Lung (tissue), 12 donors: ENCODE data around the gene POU6F1. TPM values are rescaled to one million over a fixed set of nuclear protein-coding genes. Genes with fewer than 3 reads are reported as not detected.

Experiments used
- ATAC-seq: fragments of 200-7000 bp; cut with Tn5 transposase; one replicate; pipeline ENCODE4 v1.9.1; 2020; ENCODE audit warnings: moderate number of reproducible peaks; ENCODE audit not compliant: insufficient read depth, low FRiP score
- DNase-seq, 3 donors: peaks; one replicate each; pipeline ENCODE4 v3.0.0-alpha.2; 2013 to 2017
- H3K27ac ChIP-seq, 2 donors: one replicate each; pipeline ENCODE4 v1.5.1; 2013; ENCODE audit warnings: mild to moderate bottlenecking in 2 of 2, moderate library complexity in 2 of 2, control low read depth in 1 of 2, inconsistent platforms in 1 of 2, low read depth in 1 of 2, low read length in 1 of 2
- H3K27me3 ChIP-seq, 3 donors: one replicate each; pipeline ENCODE4 v1.5.1; 2013; ENCODE audit warnings: low read length in 2 of 3; ENCODE audit not compliant: control insufficient read depth in 3 of 3, insufficient read depth in 3 of 3
- H3K36me3 ChIP-seq, 4 donors: one replicate each; pipeline ENCODE4 v1.5.1; 2013; ENCODE audit warnings: low read length in 4 of 4, mild to moderate bottlenecking in 1 of 4, moderate library complexity in 1 of 4; ENCODE audit not compliant: control insufficient read depth in 4 of 4, insufficient read depth in 4 of 4
- H3K4me1 ChIP-seq, 5 donors: one replicate each; pipeline ENCODE4 v1.5.1; 2013; ENCODE audit warnings: low read length in 5 of 5, mild to moderate bottlenecking in 2 of 5, moderate library complexity in 1 of 5; ENCODE audit not compliant: control insufficient read depth in 5 of 5, insufficient read depth in 5 of 5
- H3K4me3 ChIP-seq: one replicate; pipeline ENCODE4 v1.5.1; 2013; ENCODE audit warnings: mild to moderate bottlenecking, control low read depth, moderate library complexity
- H3K9ac ChIP-seq, 2 donors: one replicate each; pipeline ENCODE4 v1.5.1; 2013; ENCODE audit warnings: low read length in 2 of 2, control low read depth in 1 of 2; ENCODE audit not compliant: insufficient read depth in 1 of 2
- H3K9me3 ChIP-seq, 4 donors: one replicate each; pipeline ENCODE4 v1.5.1; 2013; ENCODE audit warnings: low read length in 3 of 4, mild to moderate bottlenecking in 1 of 4, moderate library complexity in 1 of 4; ENCODE audit not compliant: control insufficient read depth in 4 of 4, insufficient read depth in 3 of 4
- WGBS, 2 donors: extraction: QIAGEN DNeasy Blood & Tissue Kit; methylation state at CpG; one replicate each; pipeline ENCODE4 v1.1.7; 2013; 5-methylcytosine and 5-hydroxymethylcytosine counted together
- polyA plus RNA-seq, 2 donors: library from polyadenylated mRNA; stranded (reverse); fragments of 200-250 nt; gene quantifications; one replicate each; pipeline ENCODE4 v1.2.1, GENCODE V29; 2013
- total RNA-seq, 2 donors: library from RNA; depleted of rRNA in 1 of 2; stranded (reverse); fragments of >200 nt in 1 of 2; gene quantifications; one replicate each; pipeline ENCODE4 v1.2.1, GENCODE V29; 2014 to 2021
- TF ChIP-seq, protein P1 (sequence below): IDR thresholded peaks from 2 replicates; pipeline ENCODE4 v1.5.1; 2012; ENCODE audit warnings: mild to moderate bottlenecking; ENCODE audit errors: control extremely low read depth, extremely low read depth
- donor health status: control.
- donor health status: control.
- donor health status: Bipolar disorder and iron deficiency.
- donor health status: healthy.
- donor health status: DM: yes; HTN: yes; CAD: no.

POU6F1 gene
- total and polyA plus RNA-seq, 4 donors, result 3.0 to 16.1 (median 9.2) TPM

DNA sequence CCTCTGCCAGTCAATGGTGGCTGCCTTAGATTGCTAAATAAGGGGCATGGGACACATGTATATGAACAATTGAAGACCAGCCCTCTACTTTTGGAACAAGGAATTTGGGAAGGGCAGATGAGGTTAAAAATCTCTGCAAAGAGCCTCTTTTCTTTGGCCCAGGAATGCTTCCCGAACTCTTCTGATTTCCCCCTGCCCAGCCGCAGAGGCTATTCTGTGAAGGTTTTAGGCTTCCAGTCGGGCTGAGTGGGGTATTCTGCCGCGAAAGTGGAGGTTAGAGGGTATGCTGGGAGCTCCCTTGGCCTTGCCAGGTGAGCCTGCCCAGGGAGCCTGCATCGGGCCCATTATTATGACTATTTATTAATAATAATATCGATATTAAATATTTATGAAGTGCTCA lies 1.2 kb downstream of the POU6F1 start:
- WGBS, 2 donors, result 39 to 50% methylated on average over 7 of the region's 7 CpGs
- H3K4me1 ChIP-seq, result peaks cover 3 to 19% (median 4%) of the 10 kb centered on the region in 5 donors
- no peaks in the 10 kb centered on the region for H3K27me3 ChIP-seq
- DNase-seq (peak in 1 of 3 donors; percentile 18), ATAC-seq (no peak)
- H3K9me3 ChIP-seq, result no peaks in the 10 kb centered on the region
- TF ChIP-seq, protein P1, sequence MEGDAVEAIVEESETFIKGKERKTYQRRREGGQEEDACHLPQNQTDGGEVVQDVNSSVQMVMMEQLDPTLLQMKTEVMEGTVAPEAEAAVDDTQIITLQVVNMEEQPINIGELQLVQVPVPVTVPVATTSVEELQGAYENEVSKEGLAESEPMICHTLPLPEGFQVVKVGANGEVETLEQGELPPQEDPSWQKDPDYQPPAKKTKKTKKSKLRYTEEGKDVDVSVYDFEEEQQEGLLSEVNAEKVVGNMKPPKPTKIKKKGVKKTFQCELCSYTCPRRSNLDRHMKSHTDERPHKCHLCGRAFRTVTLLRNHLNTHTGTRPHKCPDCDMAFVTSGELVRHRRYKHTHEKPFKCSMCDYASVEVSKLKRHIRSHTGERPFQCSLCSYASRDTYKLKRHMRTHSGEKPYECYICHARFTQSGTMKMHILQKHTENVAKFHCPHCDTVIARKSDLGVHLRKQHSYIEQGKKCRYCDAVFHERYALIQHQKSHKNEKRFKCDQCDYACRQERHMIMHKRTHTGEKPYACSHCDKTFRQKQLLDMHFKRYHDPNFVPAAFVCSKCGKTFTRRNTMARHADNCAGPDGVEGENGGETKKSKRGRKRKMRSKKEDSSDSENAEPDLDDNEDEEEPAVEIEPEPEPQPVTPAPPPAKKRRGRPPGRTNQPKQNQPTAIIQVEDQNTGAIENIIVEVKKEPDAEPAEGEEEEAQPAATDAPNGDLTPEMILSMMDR, result no peak
- H3K27ac ChIP-seq, result peak overlapping the region; percentile 12 to 77
- no peak overlapping the region for H3K9ac ChIP-seq
- H3K4me3 ChIP-seq, result peak overlapping the region; percentile 32
- peaks cover 0 to 3% (median 0%) of the 10 kb centered on the region in 4 donors for H3K36me3 ChIP-seq

DNA sequence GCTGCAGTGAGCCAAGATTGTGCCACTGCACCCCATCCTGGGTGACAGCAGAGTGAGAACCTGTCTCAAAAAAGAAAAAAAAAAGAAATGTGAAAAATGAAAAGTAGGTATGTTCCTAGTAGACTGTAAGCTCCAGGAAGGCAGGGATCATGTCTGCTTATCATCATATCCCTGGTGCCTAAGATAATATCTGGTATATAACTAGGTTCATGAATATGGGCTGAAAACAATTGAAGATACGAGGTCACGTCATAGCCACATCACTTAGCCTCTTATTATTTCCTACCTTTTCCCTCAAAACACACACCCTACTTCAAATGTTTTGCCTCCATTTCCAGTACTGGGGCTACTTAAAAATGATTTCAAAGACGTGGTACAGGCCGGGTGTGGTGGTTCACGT lies 3.0 kb downstream of the POU6F1 start:
- H3K27me3 ChIP-seq, result no peaks in the 10 kb centered on the region
- 94 to 95% methylated on average over 5 of the region's 5 CpGs for WGBS, 2 donors
- TF ChIP-seq, protein P1, result no peak

DNA sequence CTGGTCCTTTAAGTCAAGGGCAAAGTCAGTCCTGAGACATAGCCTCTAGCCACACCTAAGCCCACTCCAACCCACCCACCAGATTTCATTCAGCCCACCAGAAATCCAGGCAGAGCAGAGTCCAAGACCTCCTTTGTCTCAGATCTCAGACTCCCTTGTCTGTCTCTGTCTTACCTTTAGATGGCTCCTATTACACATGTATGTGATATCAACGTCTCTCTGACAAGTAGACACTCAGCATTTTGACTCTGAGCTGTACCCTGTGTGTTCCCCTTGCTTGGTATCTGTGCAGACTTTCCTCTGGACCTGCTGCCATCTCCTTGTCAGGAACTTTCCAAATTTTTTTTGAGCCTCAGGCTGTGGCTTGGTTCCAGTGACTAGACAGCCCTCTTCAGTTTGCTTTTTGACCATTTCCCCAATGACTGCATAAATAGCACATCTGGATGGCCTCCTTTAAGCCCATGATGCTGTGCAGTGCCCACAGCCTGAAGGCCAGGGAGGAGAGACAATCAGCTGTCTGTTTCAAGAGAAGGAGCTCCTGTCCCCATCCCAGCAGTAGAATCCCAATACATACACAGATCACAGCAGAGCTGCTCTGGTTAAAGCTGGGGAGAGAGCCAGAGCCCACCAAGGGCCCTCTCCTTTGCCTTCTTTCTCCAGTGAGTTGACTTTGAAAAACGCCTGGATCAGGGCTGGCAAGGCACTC lies 7.0 kb downstream of the POU6F1 start:
- no peak overlapping the region for H3K27ac ChIP-seq
- H3K4me3 ChIP-seq, result no peak overlapping the region
- H3K4me1 ChIP-seq, result no peaks in the 10 kb centered on the region
- TF ChIP-seq, protein P1, result no peak
- H3K36me3 ChIP-seq, result peaks cover 0 to 6% (median 1%) of the 10 kb centered on the region in 4 donors
- no peaks in the 10 kb centered on the region for H3K27me3 ChIP-seq
- no peak overlapping the region for H3K9ac ChIP-seq
- no peak for ATAC-seq
- 75 to 84% methylated on average over 2 of the region's 2 CpGs for WGBS, 2 donors
- no peak for DNase-seq
- no peaks in the 10 kb centered on the region for H3K9me3 ChIP-seq

More for the DNA sequence above, 3.0 kb downstream of the POU6F1 start:
- Histone ChIP-seq H3K27ac (no peak overlapping the region), H3K36me3 (peaks cover 0 to 6% (median 1%) of the 10 kb centered on the region in 4 donors), H3K4me3 (no peak overlapping the region), H3K9ac (no peak overlapping the region), H3K9me3 (no peaks in the 10 kb centered on the region), H3K4me1 (peaks cover 3 to 19% (median 4%) of the 10 kb centered on the region in 5 donors)
- ATAC-seq (no peak), DNase-seq (no peak)
